Lower lobe of right lung (tissue), 2 donors: ENCODE measurements around the gene PBX1. TPM values are rescaled to one million over a fixed set of nuclear protein-coding genes. Genes with fewer than 3 reads are reported as not detected.

Experiments used
- ATAC-seq, 2 donors: fragments of 200-7000 bp; cut with Tn5 transposase; one replicate each; pipeline ENCODE4 v1.9.1; 2020 to 2022; ENCODE audit warnings: mild to moderate bottlenecking in 2 of 2, moderate library complexity in 2 of 2
- DNase-seq: peaks from one replicate; pipeline ENCODE4 v3.0.0-alpha.2; 2020
- H3K27ac ChIP-seq: fragments of 200-600 bp; one replicate; pipeline ENCODE4 v1.8.0; 2022
- H3K27me3 ChIP-seq: fragments of 200-600 bp; one replicate; pipeline ENCODE4 v1.8.0; 2022; ENCODE audit warnings: low read depth
- H3K36me3 ChIP-seq: fragments of 200-600 bp; one replicate; pipeline ENCODE4 v1.8.0; 2022; ENCODE audit warnings: mild to moderate bottlenecking
- H3K4me1 ChIP-seq: fragments of 200-600 bp; one replicate; pipeline ENCODE4 v1.8.0; 2022
- H3K4me3 ChIP-seq: fragments of 200-600 bp; one replicate; pipeline ENCODE4 v1.8.0; 2022; ENCODE audit warnings: mild to moderate bottlenecking
- H3K9me3 ChIP-seq: fragments of 200-600 bp; one replicate; pipeline ENCODE4 v1.8.0; 2022
- CTCF ChIP-seq: fragments of 200-600 bp; IDR thresholded peaks from one replicate; pipeline ENCODE4 v1.8.0; 2022; ENCODE audit warnings: antibody characterized with exemption, mild to moderate bottlenecking
- intact Hi-C: fragments of 100-400 bp; cut with DNase I; formaldehyde crosslinking; loops from one replicate; pipeline ENCODE4 v1.11.0; 2022
- total RNA-seq: library from RNA; stranded (reverse); fragmentation: NEBNext Ultra II Directional; extraction: Animal tissue kit (Norgen Biotek cat#: 25700); gene quantifications from one replicate; pipeline ENCODE4 v1.2.1, GENCODE V29; 2021
- donor health status: DM: no; HTN: yes; CAD: no; lungs with severe emphysema.

Gene PBX1
- total RNA-seq, 1 donor from 2014 or later = 58.1 TPM

GRCh38 chr1:164721228-164721496, 162.2 kb downstream of the PBX1 start:
- no peak for ATAC-seq
- Histone ChIP-seq H3K36me3 (no peaks in the 10 kb centered on the region), H3K9me3 (no peaks in the 10 kb centered on the region), H3K4me1 (peaks cover 51% of the 10 kb centered on the region), H3K4me3 (no peak overlapping the region), H3K27ac (no peak overlapping the region), H3K27me3 (no peaks in the 10 kb centered on the region)
- TF ChIP-seq CTCF = no peak
- intact Hi-C loops = no loop called here
- DNase-seq = no peak

- intact Hi-C loops = no loop called here
- TF ChIP-seq CTCF = no peak
These were observed 164.4 kb downstream of the PBX1 start for GRCh38 chr1:164723296-164723798.

GRCh38 chr1:164725401-164725800, 166.4 kb downstream of the PBX1 start:
- intact Hi-C loops = no loop called here
- Histone ChIP-seq H3K27ac (no peak overlapping the region), H3K4me3 (no peak overlapping the region), H3K36me3 (no peaks in the 10 kb centered on the region), H3K4me1 (peaks cover 32% of the 10 kb centered on the region), H3K27me3 (no peaks in the 10 kb centered on the region), H3K9me3 (no peaks in the 10 kb centered on the region)
- ATAC-seq (no peak), DNase-seq (no peak)
- TF ChIP-seq CTCF = no peak

More at GRCh38 chr1:164723296-164723798, 164.4 kb downstream of the PBX1 start:
- H3K4me3 ChIP-seq = no peak overlapping the region
- no peaks in the 10 kb centered on the region for H3K27me3 ChIP-seq
- ATAC-seq (no peak), DNase-seq (no peak)
- no peak overlapping the region for H3K27ac ChIP-seq
- no peaks in the 10 kb centered on the region for H3K36me3 ChIP-seq
- H3K9me3 ChIP-seq = no peaks in the 10 kb centered on the region
- H3K4me1 ChIP-seq = peaks cover 48% of the 10 kb centered on the region

- Histone ChIP-seq H3K4me1 (peaks cover 23% of the 10 kb centered on the region), H3K9me3 (no peaks in the 10 kb centered on the region), H3K27ac (no peak overlapping the region), H3K4me3 (no peak overlapping the region), H3K36me3 (no peaks in the 10 kb centered on the region), H3K27me3 (no peaks in the 10 kb centered on the region)
- intact Hi-C loops = no loop called here
- DNase-seq = no peak
- no peak for TF ChIP-seq CTCF
- ATAC-seq = no peak
These were observed 167.3 kb downstream of the PBX1 start for GRCh38 chr1:164726235-164726634.

GRCh38 chr1:164728719-164729118, 169.7 kb downstream of the PBX1 start:
- intact Hi-C loops = no loop called here
- Histone ChIP-seq H3K9me3 (no peaks in the 10 kb centered on the region), H3K27ac (no peak overlapping the region), H3K36me3 (no peaks in the 10 kb centered on the region), H3K27me3 (no peaks in the 10 kb centered on the region), H3K4me1 (peaks cover 19% of the 10 kb centered on the region), H3K4me3 (no peak overlapping the region)
- DNase-seq (no peak), ATAC-seq (no peak)
- TF ChIP-seq CTCF = no peak
